ENCODE results near the gene RAD51B.

Gene RAD51B

GRCh38 chr14:68451696-68452373, 632.3 kb downstream of the RAD51B start:
- no peak for DNase-seq

- DNase-seq: no peak
Observed at GRCh38 chr14:68458253-68458652, 638.7 kb downstream of the RAD51B start.

GRCh38 chr14:68458840-68459469, 639.4 kb downstream of the RAD51B start:
- DNase-seq: peak; percentile 56 to 75

- no peak for DNase-seq
Observed at GRCh38 chr14:68459480-68460136, 640.0 kb downstream of the RAD51B start.

DNA sequence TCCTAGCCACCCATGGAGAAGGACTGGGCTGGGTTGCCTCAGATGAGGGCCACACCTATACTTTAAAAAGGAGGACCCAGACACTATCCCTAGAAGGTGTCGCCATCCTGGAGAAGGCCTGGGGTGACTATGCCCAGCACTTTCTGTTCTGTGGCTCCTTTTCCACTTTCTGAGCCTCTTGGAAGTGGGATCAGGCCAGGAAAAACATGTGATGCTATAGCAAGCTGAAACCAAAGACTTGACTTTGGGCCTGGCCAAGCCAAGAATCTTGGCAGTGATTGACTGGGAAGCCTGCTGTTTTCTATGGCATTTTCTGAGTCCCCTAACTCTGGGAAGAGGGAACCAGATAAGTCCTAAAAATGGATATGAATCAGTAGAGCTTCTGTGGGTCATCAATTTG, 641.0 kb downstream of the RAD51B start:
- DNase-seq: peak in 1 of 2 experiments; percentile 57

GRCh38 chr14:68461086-68461485, 641.5 kb downstream of the RAD51B start:
- no peak for DNase-seq

- no peak for DNase-seq
Observed at GRCh38 chr14:68462683-68463082, 643.1 kb downstream of the RAD51B start.

DNA sequence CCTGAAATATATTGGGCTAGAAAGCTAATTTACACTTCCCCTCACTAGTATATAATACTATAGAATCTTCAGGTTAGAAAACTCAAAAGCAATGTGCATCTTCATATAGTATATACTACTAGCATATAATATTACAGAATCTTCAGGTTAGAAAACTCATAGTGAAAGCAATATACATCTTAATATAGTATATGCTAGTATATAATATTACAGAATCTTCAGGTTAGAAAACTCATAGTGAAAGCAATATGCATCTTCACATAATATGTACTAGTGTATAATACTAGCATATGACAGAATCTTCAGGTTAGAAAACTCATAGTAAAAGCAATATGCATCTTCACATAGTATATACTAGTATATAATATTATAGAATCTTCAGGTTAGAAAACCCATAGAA, 643.7 kb downstream of the RAD51B start:
- no peak for DNase-seq

- no peak for DNase-seq
Observed at GRCh38 chr14:68463705-68464374, 644.3 kb downstream of the RAD51B start.

DNA sequence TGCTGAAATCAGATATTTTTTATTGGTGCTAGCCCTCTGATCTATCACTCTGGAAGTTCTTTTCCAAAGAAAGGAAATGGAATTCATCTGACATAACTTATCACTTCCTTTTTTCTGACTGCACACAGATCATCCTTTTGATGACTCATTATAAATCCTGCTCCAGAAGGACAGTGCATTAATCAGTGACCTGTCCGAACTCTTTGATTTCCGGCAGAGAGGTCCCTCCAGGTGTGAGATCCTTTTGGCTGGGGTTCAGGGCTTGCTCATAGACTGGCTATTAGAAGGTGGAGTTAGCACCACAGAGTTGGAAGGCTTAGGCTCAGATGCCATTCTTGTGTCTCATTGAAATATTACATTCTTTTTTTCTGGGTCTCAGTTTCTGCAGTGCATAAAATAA, 645.1 kb downstream of the RAD51B start:
- no peak for DNase-seq

DNA sequence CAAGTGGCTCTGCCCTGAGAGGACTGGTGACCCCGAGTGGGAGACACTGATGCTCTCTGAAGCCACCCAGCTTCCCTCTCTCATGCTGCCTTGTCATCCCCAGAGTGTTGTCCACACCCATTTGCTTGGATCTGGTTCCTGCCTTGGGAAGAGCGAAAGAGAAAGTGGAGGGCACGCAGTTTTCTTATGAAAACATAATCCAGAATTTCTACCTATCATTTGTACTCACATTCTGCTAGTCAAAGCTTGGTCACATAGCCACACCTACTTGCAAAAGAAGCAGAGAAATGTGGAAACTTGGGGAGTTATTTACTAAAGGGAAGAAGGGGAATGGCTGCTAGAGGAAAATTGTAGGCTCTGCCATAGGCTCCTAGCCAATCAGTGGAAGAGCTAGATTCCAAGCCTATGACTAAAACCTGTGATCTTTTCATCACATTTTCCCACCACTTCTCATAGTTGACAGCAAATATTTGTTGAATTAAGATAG, 647.0 kb downstream of the RAD51B start:
- DNase-seq: no peak

DNA sequence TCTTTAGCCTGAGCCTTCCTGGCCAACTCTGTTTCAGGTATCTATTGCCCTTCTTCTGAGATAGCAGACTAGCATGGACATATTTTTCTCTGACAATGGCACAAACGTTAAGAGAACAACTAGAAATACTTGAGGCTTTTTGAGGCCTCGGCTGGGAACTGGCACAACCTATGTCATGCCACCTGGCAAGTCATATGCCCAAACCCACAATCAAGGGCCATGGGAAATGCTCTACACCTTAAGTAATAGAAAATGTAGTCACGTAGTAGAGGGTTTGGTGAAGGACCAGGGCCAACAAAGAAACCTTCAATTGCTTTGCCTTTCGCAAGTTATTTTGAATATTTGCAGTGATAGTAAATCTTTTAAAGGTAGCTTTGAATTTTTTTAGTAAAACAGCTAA, 647.8 kb downstream of the RAD51B start:
- no peak for DNase-seq

DNA sequence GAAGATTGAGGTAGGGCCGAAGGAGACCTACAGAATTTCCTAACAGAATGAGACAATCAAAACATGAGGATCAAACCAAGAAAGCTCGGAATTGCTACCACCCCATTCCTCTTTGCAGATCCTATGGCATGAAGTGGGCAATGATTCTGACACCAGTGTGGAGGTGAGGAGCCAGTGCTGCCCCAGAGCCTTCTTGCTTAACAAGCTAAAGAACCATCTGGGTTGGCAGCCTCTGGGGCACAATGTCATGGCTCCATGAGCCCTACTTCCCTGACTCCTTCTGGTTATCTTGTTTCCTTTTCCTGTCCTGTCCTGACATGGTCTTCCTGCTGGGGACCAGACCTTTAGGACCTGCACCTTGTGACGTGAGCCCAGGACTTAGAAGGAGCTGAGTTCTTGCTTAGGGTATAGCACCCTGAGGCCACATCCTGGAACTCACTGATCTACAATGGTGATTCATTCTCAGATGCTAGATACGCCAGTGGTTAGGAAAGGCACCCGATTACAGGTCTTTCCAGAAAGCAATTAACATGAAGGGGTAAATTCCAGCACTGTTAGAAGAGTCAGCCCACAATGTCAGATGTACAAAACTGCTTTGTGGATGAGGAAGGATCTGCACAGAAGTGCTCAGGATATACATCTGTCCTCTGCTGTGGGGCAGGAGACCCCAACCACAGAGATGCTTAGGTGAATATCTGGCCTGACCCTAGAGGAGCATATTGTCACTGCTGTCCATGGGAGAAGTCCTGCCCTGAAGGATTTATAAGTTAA, 649.0 kb downstream of the RAD51B start:
- DNase-seq: no peak

GRCh38 chr14:68469208-68469713, 649.7 kb downstream of the RAD51B start:
- no peak for DNase-seq

DNA sequence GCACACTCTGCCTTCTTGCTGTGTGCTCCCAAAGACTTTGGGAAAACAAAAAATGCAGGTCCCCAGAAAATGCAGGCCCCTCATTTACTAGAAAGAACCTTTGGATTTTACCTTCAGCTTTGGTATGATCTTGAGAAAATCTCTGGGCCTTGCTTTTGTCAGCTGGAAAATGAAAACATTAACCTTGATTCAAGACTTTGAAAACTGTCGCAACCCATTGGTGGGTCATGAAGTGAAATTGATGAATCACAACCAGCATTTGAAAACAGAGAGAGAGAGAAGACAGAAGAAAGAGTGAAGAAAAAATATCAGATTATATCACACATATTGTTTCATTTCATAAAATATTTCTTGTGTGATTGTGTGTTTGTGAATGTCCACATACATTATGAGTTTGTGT, 650.8 kb downstream of the RAD51B start:
- no peak for DNase-seq

- DNase-seq: no peak
Observed at GRCh38 chr14:68471029-68471963, 651.7 kb downstream of the RAD51B start.

DNA sequence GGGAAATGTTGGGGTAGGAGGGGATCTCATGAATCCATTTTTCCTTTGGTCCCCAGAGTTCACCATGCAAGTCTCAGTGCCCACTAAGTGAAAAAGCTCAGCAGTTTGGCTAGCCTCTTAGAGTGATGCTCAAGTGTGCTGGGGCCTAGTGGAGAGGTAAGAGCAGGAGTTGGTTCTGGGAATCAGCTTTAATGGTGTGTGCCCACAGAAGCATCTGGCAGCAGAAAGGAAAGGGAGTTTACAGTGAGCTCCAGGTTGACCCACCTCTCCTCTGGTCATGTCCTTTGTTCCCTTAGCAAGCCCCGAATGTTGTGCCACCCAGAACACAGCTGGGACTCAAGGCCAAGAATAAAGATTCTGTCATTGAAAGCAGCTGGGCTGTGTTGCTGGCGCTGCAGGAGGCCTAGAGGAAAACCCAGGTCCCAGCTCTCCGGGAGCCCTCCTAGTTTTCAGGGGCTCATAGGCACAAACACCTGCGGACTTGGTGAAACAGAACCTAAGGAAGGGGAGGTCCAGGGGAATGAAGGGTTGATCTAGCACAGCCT, 652.5 kb downstream of the RAD51B start:
- no peak for DNase-seq

DNA sequence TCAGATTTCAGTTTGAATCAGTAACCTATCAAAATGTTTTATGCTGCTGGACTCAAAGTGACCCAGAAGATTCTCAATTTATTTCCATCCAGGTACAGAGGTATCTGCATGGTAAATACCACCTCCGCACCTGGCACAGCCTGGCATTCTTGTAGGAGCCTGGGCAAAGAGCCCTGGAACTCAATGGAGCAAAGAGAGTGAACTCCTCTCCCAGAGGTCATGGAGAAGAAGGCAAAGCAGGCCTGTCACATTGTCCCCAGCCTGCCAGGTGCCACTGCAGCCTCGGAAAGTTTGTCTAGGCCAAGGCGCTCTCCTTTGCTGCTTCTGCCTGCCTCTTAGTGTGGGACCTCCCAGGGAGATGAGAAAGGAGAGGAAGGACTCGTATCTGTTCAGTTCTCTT, 653.5 kb downstream of the RAD51B start:
- no peak for DNase-seq

GRCh38 chr14:68473794-68474193, 654.2 kb downstream of the RAD51B start:
- no peak for DNase-seq

DNA sequence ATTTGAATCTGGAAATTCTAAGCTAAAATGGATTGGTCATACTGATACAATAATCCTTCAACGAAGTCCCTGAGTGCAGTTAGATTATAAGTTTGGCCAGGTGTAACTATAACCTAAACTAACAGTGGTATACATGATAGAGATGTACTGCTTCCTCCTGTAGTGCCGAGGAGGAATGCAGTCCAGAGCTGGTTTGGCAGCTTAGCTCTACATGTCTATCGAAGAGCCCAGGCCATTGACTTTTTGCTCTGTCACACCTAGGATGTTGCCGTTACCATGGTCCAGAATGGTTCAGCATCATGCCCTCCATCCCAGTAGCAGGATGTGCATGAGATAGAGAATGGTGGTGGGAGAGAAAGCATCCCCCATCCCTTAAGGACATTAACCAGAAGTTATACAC, 655.2 kb downstream of the RAD51B start:
- DNase-seq: no peak

DNA sequence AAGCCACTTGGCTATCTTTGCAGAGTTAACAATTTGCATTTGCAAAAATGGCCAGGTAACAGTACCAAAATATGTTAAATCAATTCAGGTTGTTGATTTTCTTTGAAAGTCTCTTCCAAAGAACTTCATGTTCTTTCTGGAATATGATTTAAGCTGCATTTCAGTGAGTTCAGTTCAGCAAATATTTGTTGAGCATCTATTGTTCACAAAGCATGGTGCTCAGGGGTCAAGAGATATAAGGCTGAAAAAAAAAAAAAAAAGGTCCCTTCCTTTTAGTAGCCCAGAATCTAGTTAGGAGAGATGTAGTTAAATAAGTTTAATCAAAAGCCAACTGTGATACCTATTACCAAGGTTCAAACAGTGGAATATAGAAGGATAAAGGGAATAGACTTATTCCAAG, 656.2 kb downstream of the RAD51B start:
- DNase-seq: no peak
